PC-3 (cell line): ENCODE data around the gene L3MBTL4. TPM values are rescaled to one million over a fixed set of nuclear protein-coding genes. Genes with fewer than 3 reads are reported as not detected.
"Not testable (repeated sequence)": the region's sequence is repeated elsewhere in the genome, so short reads cannot be mapped to it uniquely, and the experiment has no call there.

Experiments
- ATAC-seq: fragments of 200-7000 bp; cut with Tn5 transposase; 2 replicates; pipeline ENCODE4 v1.9.1; 2020; ENCODE audit warnings: mild to moderate bottlenecking, moderate library complexity
- BruUV-seq: library from RNA; stranded (reverse); fragments of 400-500 nt; replicated peaks from 2 replicates; lab custom pipeline; 2021; lab: Mats Ljungman, UMichigan
- CTCF ChIA-PET: fragments of 300-600 bp; sonication (Branson Sonifier 250); formaldehyde crosslinking; loops from one replicate; lab custom pipeline; 2022; ENCODE audit warnings: antibody characterized with exemption; lab: Charles Lee
- POLR2A ChIA-PET: fragments of 300-600 bp; sonication (Branson Sonifier 250); formaldehyde crosslinking; loops from one replicate; lab custom pipeline; 2022; ENCODE audit warnings: antibody characterized with exemption; ENCODE audit not compliant: unreplicated experiment; lab: Charles Lee
- DNase-seq: peaks from one replicate; pipeline ENCODE4 v3.0.0-alpha.2; 2015
- H2AFZ ChIP-seq: fragments of 300-600 bp; sonication (generic); 2 replicates; pipeline ENCODE4 v1.6.0; 2016; ENCODE audit warnings: antibody characterized with exemption, low read length
- H3F3A ChIP-seq: fragments of 300-600 bp; sonication (generic); one replicate; pipeline ENCODE4 v1.6.0; 2017; ENCODE audit warnings: antibody characterized with exemption, low read length, control low read depth, mild to moderate bottlenecking; ENCODE audit not compliant: unreplicated experiment
- H3K27ac ChIP-seq: fragments of 300-600 bp; sonication (generic); 2 replicates; pipeline ENCODE4 v1.5.1; 2016; ENCODE audit warnings: mild to moderate bottlenecking, low read length
- H3K27me3 ChIP-seq: fragments of 300-600 bp; sonication (generic); 2 replicates; pipeline ENCODE4 v1.6.1; 2016; ENCODE audit warnings: low read length, mixed read lengths
- H3K36me3 ChIP-seq: fragments of 300-600 bp; sonication (generic); 2 replicates; pipeline ENCODE4 v1.6.1; 2016; ENCODE audit warnings: low read depth, mixed run types, low read length, mixed read lengths
- H3K4me1 ChIP-seq: fragments of 300-600 bp; sonication (generic); 2 replicates; pipeline ENCODE4 v1.5.1; 2016; ENCODE audit warnings: low read length; ENCODE audit not compliant: insufficient read depth
- H3K4me2 ChIP-seq: fragments of 300-600 bp; sonication (generic); 2 replicates; pipeline ENCODE4 v1.6.0; 2016; ENCODE audit warnings: low read length
- H3K4me3 ChIP-seq: fragments of 300-600 bp; sonication (generic); 2 replicates; pipeline ENCODE4 v1.5.1; 2016; ENCODE audit warnings: mild to moderate bottlenecking, low read length, mixed read lengths
- H3K79me2 ChIP-seq: fragments of 300-600 bp; sonication (generic); 2 replicates; pipeline ENCODE4 v1.6.1; 2017; ENCODE audit warnings: low read length, mixed read lengths
- H3K9ac ChIP-seq: fragments of 300-600 bp; sonication (generic); 2 replicates; pipeline ENCODE4 v1.6.0; 2016; ENCODE audit warnings: mild to moderate bottlenecking, low read length
- H3K9me2 ChIP-seq: fragments of 300-600 bp; sonication (generic); replicated peaks from 2 replicates; pipeline ENCODE4 v1.6.1; 2016; ENCODE audit warnings: mixed run types, low read length, mixed read lengths
- H3K9me3 ChIP-seq: fragments of 300-600 bp; sonication (generic); 2 replicates; pipeline ENCODE4 v1.6.1; 2016; ENCODE audit warnings: low read length, mixed read lengths
- H4K20me1 ChIP-seq: fragments of 300-600 bp; sonication (generic); 2 replicates; pipeline ENCODE4 v1.6.1; 2016; ENCODE audit warnings: low read length, mixed read lengths
- EZH2 ChIP-seq: fragments of 300-600 bp; sonication (generic); IDR thresholded peaks from one replicate; pipeline ENCODE4 v1.6.1; 2017; ENCODE audit warnings: antibody characterized with exemption, mild to moderate bottlenecking, low read length; ENCODE audit not compliant: unreplicated experiment
- EZH2phosphoT487 ChIP-seq: fragments of 300-600 bp; sonication (generic); IDR thresholded peaks from 2 replicates; pipeline ENCODE4 v1.6.1; 2018; ENCODE audit warnings: mild to moderate bottlenecking, antibody characterized with exemption, low read length, borderline replicate concordance
- intact Hi-C: fragments of 100-400 bp; cut with micrococcal nuclease; formaldehyde crosslinking; loops from 2 replicates; pipeline ENCODE4 v1.9.0; 2023
- total RNA-seq: library from RNA; depleted of rRNA; stranded (reverse); fragments of >200 nt; gene quantifications from 2 replicates; pipeline ENCODE4 v1.2.3, GENCODE V29; 2014
- TF ChIP-seq, protein P1 (sequence below): fragments of 300-600 bp; sonication (generic); conservative IDR thresholded peaks from 2 replicates; pipeline ENCODE4 v1.5.1; 2017; ENCODE audit warnings: antibody characterized with exemption, low read depth, mild to moderate bottlenecking, low read length

The L3MBTL4 gene
- total RNA-seq, 1 experiment from 2014 or later: 0.47 TPM

DNA sequence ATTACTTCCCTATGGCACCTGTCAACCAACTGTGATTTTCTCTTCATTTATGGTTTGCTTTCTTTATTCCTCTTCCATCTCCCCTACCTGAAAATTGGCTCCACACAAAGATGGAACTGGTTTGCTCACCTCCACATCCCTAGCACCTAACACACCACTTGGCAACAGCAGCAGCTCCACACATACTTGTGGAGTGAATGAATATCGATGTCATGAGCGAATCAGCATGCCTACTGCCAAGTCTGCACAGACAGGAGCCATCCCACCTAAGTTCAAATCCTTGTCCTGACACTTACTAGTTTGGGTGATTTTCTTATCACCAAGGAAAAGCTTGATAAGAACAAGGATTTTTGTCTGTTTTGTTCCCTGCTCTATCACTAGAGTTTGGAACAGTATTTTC, 328.0 kb downstream of the L3MBTL4 start:
- DNase-seq: peak; percentile 52
- Histone ChIP-seq H3K36me3 (no peaks in the 10 kb centered on the region), H3K9me3 (no peaks in the 10 kb centered on the region), H3K27me3 (no peaks in the 10 kb centered on the region), H3K4me3 (no peak overlapping the region), H3K9me2 (no peaks in the 10 kb centered on the region), H3K9ac (no peak overlapping the region), H3K79me2 (no peaks in the 10 kb centered on the region), H3K4me1 (peaks cover 10% of the 10 kb centered on the region), H3K4me2 (no peak overlapping the region), H4K20me1 (no peaks in the 10 kb centered on the region), H3F3A (no peaks in the 10 kb centered on the region), H2AFZ (no peak overlapping the region), H3K27ac (no peak overlapping the region)
- TF ChIP-seq, protein P1, sequence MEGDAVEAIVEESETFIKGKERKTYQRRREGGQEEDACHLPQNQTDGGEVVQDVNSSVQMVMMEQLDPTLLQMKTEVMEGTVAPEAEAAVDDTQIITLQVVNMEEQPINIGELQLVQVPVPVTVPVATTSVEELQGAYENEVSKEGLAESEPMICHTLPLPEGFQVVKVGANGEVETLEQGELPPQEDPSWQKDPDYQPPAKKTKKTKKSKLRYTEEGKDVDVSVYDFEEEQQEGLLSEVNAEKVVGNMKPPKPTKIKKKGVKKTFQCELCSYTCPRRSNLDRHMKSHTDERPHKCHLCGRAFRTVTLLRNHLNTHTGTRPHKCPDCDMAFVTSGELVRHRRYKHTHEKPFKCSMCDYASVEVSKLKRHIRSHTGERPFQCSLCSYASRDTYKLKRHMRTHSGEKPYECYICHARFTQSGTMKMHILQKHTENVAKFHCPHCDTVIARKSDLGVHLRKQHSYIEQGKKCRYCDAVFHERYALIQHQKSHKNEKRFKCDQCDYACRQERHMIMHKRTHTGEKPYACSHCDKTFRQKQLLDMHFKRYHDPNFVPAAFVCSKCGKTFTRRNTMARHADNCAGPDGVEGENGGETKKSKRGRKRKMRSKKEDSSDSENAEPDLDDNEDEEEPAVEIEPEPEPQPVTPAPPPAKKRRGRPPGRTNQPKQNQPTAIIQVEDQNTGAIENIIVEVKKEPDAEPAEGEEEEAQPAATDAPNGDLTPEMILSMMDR: no peak
- no peak for TF ChIP-seq EZH2
- TF ChIP-seq EZH2phosphoT487: no peak
- ChIA-PET CTCF (no interaction called here), POLR2A (no interaction called here)
- intact Hi-C loops: no loop called here
- no TSS peak for BruUV-seq
- ATAC-seq: no peak

DNA sequence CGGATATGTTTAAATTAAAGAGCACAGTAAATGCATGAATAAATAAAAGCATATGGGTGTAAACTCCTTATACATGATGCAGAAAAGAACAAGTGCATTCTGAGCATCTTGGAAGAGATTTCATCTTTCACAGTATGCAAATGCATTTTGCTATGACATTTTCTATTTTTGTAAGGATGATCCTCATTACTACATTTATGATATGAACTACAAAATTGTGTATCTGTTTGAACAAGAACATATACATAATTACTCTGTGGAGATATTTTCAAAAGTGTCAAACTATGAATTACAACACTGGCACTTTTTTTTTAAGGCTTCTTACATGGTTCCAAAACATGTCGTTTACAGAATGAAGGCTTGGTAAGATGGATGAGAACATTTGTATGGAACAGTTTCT, 335.3 kb downstream of the L3MBTL4 start:
- TF ChIP-seq, protein P1: no peak
- Histone ChIP-seq H3K27ac (no peak overlapping the region), H3K9me3 (no peaks in the 10 kb centered on the region), H3K4me3 (no peak overlapping the region), H3K4me1 (no peaks in the 10 kb centered on the region), H3K9ac (no peak overlapping the region), H3K4me2 (no peak overlapping the region), H4K20me1 (no peaks in the 10 kb centered on the region), H3K36me3 (no peaks in the 10 kb centered on the region), H3K79me2 (no peaks in the 10 kb centered on the region), H3F3A (no peaks in the 10 kb centered on the region), H3K9me2 (no peaks in the 10 kb centered on the region), H2AFZ (no peak overlapping the region), H3K27me3 (no peaks in the 10 kb centered on the region)
- DNase-seq: no peak
- CTCF ChIA-PET: no interaction called here
- POLR2A ChIA-PET: no interaction called here
- ATAC-seq: no peak
- BruUV-seq: no TSS peak
- intact Hi-C loops: no loop called here

DNA sequence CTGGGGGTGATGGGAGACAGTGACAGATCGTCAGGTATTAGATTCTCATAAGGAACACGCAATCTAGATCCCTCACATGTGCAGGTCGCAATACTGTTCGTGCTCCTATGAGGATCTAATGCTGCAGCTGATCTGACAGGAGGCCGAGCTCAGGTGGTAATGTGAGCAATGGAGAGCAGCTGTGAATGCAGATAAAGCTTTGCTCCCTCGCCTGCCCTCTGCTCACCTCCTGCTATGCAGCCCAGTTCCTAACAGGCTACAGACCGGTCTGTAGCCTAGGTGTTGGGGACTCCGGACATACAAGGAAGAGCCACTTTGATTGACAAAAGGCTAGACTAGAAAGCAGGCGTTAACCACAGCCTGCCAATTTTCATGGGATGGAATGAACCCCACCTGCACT, 335.8 kb downstream of the L3MBTL4 start:
- ChIA-PET POLR2A (no interaction called here), CTCF (no interaction called here)
- ATAC-seq (no peak), DNase-seq (no peak)
- H3K27me3 ChIP-seq: no peaks in the 10 kb centered on the region
- intact Hi-C loops: no loop called here
- no peak overlapping the region for H3K27ac ChIP-seq
- H3K4me3 ChIP-seq: no peak overlapping the region
- no peak overlapping the region for H2AFZ ChIP-seq
- TF ChIP-seq EZH2phosphoT487: no peak
- TF ChIP-seq, protein P1: no peak
- TF ChIP-seq EZH2: no peak
- no peak overlapping the region for H3K4me2 ChIP-seq
- H4K20me1 ChIP-seq: no peaks in the 10 kb centered on the region
- H3F3A ChIP-seq: no peaks in the 10 kb centered on the region
- H3K9me2 ChIP-seq: no peaks in the 10 kb centered on the region
- no TSS peak for BruUV-seq
- no peaks in the 10 kb centered on the region for H3K36me3 ChIP-seq
- H3K4me1 ChIP-seq: no peaks in the 10 kb centered on the region
- no peaks in the 10 kb centered on the region for H3K9me3 ChIP-seq
- no peaks in the 10 kb centered on the region for H3K79me2 ChIP-seq
- no peak overlapping the region for H3K9ac ChIP-seq

DNA sequence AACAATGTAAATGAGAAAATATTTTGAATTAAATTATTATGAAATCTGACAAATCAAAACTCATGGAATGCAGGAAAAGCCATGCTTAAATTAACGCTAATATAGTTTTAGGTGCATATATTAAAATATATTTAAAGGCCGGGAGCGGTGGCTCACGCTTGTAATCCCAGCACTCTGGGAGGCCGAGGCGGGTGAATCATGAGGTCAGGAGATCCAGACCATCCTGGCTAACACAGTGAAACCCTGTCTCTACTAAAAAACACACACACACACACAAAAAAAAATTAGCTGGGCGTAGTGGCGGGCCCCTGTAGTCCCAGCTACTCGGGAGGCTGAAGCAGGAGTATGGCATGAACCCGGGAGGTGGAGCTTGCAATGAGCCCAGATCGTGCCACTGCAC, 342.3 kb downstream of the L3MBTL4 start:
- H3K27me3 ChIP-seq, CTCF ChIA-PET, DNase-seq, H3K9me3 ChIP-seq, H4K20me1 ChIP-seq, H3F3A ChIP-seq, H3K9me2 ChIP-seq, POLR2A ChIA-PET, H2AFZ ChIP-seq, BruUV-seq, H3K36me3 ChIP-seq, H3K79me2 ChIP-seq: not testable (repeated sequence)
- 0 out of 2 replicates have a peak overlapping the region, but pooled peaks have one; percentile 22 for H3K4me3 ChIP-seq
- peak overlapping the region; percentile 28 for H3K9ac ChIP-seq
- H3K27ac ChIP-seq: peak overlapping the region; percentile 74
- intact Hi-C loops: loop anchor here (5.0 kb wide), 1 partner anchor 180 kb away; no protein-coding TSS in a partner anchor
- peaks cover 45% of the 10 kb centered on the region for H3K4me1 ChIP-seq
- peak; percentile 56 for ATAC-seq
- peak overlapping the region; percentile 61 for H3K4me2 ChIP-seq
